Fibroblast of lung (primary cell): ENCODE measurements around the gene GZMH. TPM values are rescaled to one million over a fixed set of nuclear protein-coding genes. Genes with fewer than 3 reads are reported as not detected.

Experiments
- DNase-seq, 2 donors: peaks; one replicate each; pipeline versions ENCODE4 v3.0.0 to v3.0.0-alpha.2; 2010; ENCODE audit warnings: low read depth in 2 of 2
- H2AFZ ChIP-seq: 2 replicates; pipeline ENCODE4 v1.5.1; 2012; ENCODE audit warnings: low read length, control low read depth, inconsistent platforms
- H3K27ac ChIP-seq: 2 replicates; pipeline ENCODE4 v1.5.1; 2011; ENCODE audit warnings: low read length, control low read depth; ENCODE audit not compliant: insufficient read depth
- H3K27me3 ChIP-seq: 2 replicates; pipeline ENCODE4 v1.5.1; 2011; ENCODE audit warnings: mild to moderate bottlenecking, low read length; ENCODE audit not compliant: control insufficient read depth, insufficient read depth
- H3K36me3 ChIP-seq: 2 replicates; pipeline ENCODE4 v1.5.1; 2011; ENCODE audit warnings: low read length; ENCODE audit not compliant: control insufficient read depth, insufficient read depth
- H3K4me1 ChIP-seq: 2 replicates; pipeline ENCODE4 v1.5.1; 2011; ENCODE audit warnings: low read length; ENCODE audit not compliant: control insufficient read depth, insufficient read depth; ENCODE audit errors: extremely low read depth
- H3K4me2 ChIP-seq: 2 replicates; pipeline ENCODE4 v1.5.1; 2011; ENCODE audit warnings: low read length, control low read depth; ENCODE audit not compliant: insufficient read depth; ENCODE audit errors: extremely low read depth
- H3K4me3 ChIP-seq, 4 experiments: fragments of 200-600 bp in 1 of 4; sonication (generic) in 1 of 4; replicated peaks in 1 of 4; 2 replicates each; pipeline ENCODE4 v1.5.1; 2011 to 2016; ENCODE audit warnings: low read length in 4 of 4, low read depth in 3 of 4, mild to moderate bottlenecking in 3 of 4, control low read depth in 2 of 4, inconsistent platforms in 1 of 4, mixed read lengths in 1 of 4; ENCODE audit not compliant: insufficient read depth in 1 of 4; ENCODE audit errors: control extremely low read depth in 1 of 4
- H3K79me2 ChIP-seq: 2 replicates; pipeline ENCODE4 v1.5.1; 2012; ENCODE audit warnings: mild to moderate bottlenecking, low read length, inconsistent platforms; ENCODE audit not compliant: control insufficient read depth, insufficient read depth
- H3K9ac ChIP-seq: 2 replicates; pipeline ENCODE4 v1.5.1; 2011; ENCODE audit warnings: mild to moderate bottlenecking, low read length, control low read depth; ENCODE audit not compliant: insufficient read depth
- H3K9me3 ChIP-seq: 2 replicates; pipeline ENCODE4 v1.5.1; 2012; ENCODE audit warnings: low read depth, low read length; ENCODE audit not compliant: control insufficient read depth, insufficient read depth
- H4K20me1 ChIP-seq: 2 replicates; pipeline ENCODE4 v1.5.1; 2011; ENCODE audit warnings: low read length; ENCODE audit not compliant: control insufficient read depth, insufficient read depth; ENCODE audit errors: extremely low read depth
- CTCF ChIP-seq, 2 donors: IDR thresholded peaks in 1 of 2; conservative IDR thresholded peaks in 1 of 2; 1 replicate in 1 of 2; 2 replicates in 1 of 2; pipeline ENCODE4 v1.5.1; 2011 to 2012; ENCODE audit warnings: low read length in 2 of 2, control low read depth in 1 of 2, inconsistent platforms in 1 of 2, low read depth in 1 of 2, mild to moderate bottlenecking in 1 of 2
- EZH2 ChIP-seq: IDR thresholded peaks from 2 replicates; pipeline ENCODE4 v1.5.1; 2012; ENCODE audit warnings: low read length, control low read depth, mild to moderate bottlenecking; ENCODE audit errors: missing control alignments
- polyA plus RNA-seq, 2 donors: library from polyadenylated mRNA; depleted of rRNA in 1 of 2; stranded (reverse) in 1 of 2; unstranded in 1 of 2; fragments of >200 nt; gene quantifications; 2 replicates each; pipeline ENCODE4 v1.2.1, GENCODE V29; 2011 to 2012; ENCODE audit warnings: missing spikeins in 1 of 2
- total RNA-seq: library from RNA; depleted of rRNA; stranded (reverse); fragments of >200 nt; gene quantifications from 2 replicates; pipeline ENCODE4 v1.2.1, GENCODE V29; 2014

GZMH gene
- total and polyA plus RNA-seq, 2 donors (not counting 1 experiment from before 2014, with no cell fraction given) = not detected

DNA sequence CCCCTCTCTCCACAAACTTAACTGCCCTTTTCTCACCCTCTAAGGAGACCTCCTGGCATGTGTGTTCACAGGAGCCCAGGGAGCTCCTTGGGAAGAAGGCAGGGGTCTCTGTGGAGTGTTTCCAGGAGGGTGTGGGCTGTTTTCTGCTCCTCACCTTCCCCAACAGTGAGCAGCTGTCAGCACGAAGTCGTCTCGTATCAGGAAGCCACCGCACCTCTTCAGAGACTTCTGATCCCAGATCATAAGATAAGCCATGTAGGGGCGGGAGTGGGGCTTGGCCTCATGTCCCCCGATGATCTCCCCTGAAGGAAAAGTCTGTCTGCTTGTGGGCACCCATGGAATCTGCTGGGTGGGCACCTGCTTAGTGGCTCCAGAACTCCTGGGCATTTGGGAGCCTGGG, 23.3 kb upstream of the GZMH start:
- H3K4me1 ChIP-seq = no peaks in the 10 kb centered on the region
- no peaks in the 10 kb centered on the region for H3K79me2 ChIP-seq
- no peaks in the 10 kb centered on the region for H4K20me1 ChIP-seq
- H3K9me3 ChIP-seq = no peaks in the 10 kb centered on the region
- no peak overlapping the region for H3K9ac ChIP-seq
- no peak for TF ChIP-seq CTCF (conservative IDR thresholded peaks at IDR 0.05 in 1 of 2, IDR thresholded peaks at IDR 0.05 in 1 of 2; ENCODE audit: low read depth in 1 of 2, low read length in 2 of 2)
- TF ChIP-seq EZH2 = no peak
- H3K4me2 ChIP-seq = no peak overlapping the region
- DNase-seq = no peak
- no peaks in the 10 kb centered on the region for H3K27me3 ChIP-seq
- H3K27ac ChIP-seq = no peak overlapping the region
- H2AFZ ChIP-seq = no peak overlapping the region
- no peak overlapping the region for H3K4me3 ChIP-seq
- no peaks in the 10 kb centered on the region for H3K36me3 ChIP-seq

- Histone ChIP-seq H3K27ac (no peak overlapping the region), H2AFZ (no peak overlapping the region), H3K4me3 (no peak overlapping the region), H3K36me3 (no peaks in the 10 kb centered on the region), H3K9me3 (no peaks in the 10 kb centered on the region), H3K27me3 (no peaks in the 10 kb centered on the region), H3K9ac (no peak overlapping the region), H3K4me1 (no peaks in the 10 kb centered on the region), H3K4me2 (no peak overlapping the region), H3K79me2 (no peaks in the 10 kb centered on the region), H4K20me1 (no peaks in the 10 kb centered on the region)
- no peak for TF ChIP-seq CTCF (conservative IDR thresholded peaks at IDR 0.05 in 1 of 2, IDR thresholded peaks at IDR 0.05 in 1 of 2; ENCODE audit: low read depth in 1 of 2, low read length in 2 of 2)
- TF ChIP-seq EZH2 = no peak
- DNase-seq = no peak
Observed at GRCh38 chr14:24632336-24632735, 22.9 kb upstream of the GZMH start.

- H3K4me2 ChIP-seq = no peak overlapping the region
- no peaks in the 10 kb centered on the region for H3K9me3 ChIP-seq
- no peak for TF ChIP-seq EZH2
- TF ChIP-seq CTCF (conservative IDR thresholded peaks at IDR 0.05 in 1 of 2, IDR thresholded peaks at IDR 0.05 in 1 of 2; ENCODE audit: low read depth in 1 of 2, low read length in 2 of 2) = no peak
- no peak overlapping the region for H3K4me3 ChIP-seq
- H4K20me1 ChIP-seq = no peaks in the 10 kb centered on the region
- H3K27ac ChIP-seq = no peak overlapping the region
- H3K4me1 ChIP-seq = no peaks in the 10 kb centered on the region
- H3K36me3 ChIP-seq = no peaks in the 10 kb centered on the region
- no peaks in the 10 kb centered on the region for H3K79me2 ChIP-seq
- H2AFZ ChIP-seq = no peak overlapping the region
- H3K27me3 ChIP-seq = no peaks in the 10 kb centered on the region
- DNase-seq = no peak
- no peak overlapping the region for H3K9ac ChIP-seq
Observed at GRCh38 chr14:24631749-24632335, 22.4 kb upstream of the GZMH start.
